H9 (cell line): ENCODE data around the gene OPN1SW. TPM values are rescaled to one million over a fixed set of nuclear protein-coding genes. Genes with fewer than 3 reads are reported as not detected.

Experiments
- DNase-seq: peaks from one replicate; pipeline ENCODE4 v3.0.0-alpha.2; 2017
- H2AFZ ChIP-seq: one replicate; pipeline ENCODE4 v1.6.1; 2013; ENCODE audit warnings: mild to moderate bottlenecking, low read length, control low read depth, moderate library complexity
- H2AK5ac ChIP-seq: 2 replicates; pipeline ENCODE4 v1.6.1; 2013; ENCODE audit warnings: low read length, control low read depth, mixed read lengths; ENCODE audit not compliant: insufficient read length
- H2BK120ac ChIP-seq: one replicate; pipeline ENCODE4 v1.6.1; 2013; ENCODE audit warnings: low read depth, mild to moderate bottlenecking, low read length, control low read depth, inconsistent platforms; ENCODE audit not compliant: poor library complexity, severe bottlenecking
- H2BK12ac ChIP-seq: 2 replicates; pipeline ENCODE4 v1.6.1; 2013; ENCODE audit warnings: low read length, control low read depth, mixed read lengths, low read depth; ENCODE audit not compliant: insufficient read length
- H2BK15ac ChIP-seq: 2 replicates; pipeline ENCODE4 v1.6.1; 2013; ENCODE audit warnings: low read depth, low read length, control low read depth
- H2BK20ac ChIP-seq: one replicate; pipeline ENCODE4 v1.6.1; 2013; ENCODE audit warnings: low read depth, mild to moderate bottlenecking, low read length, control low read depth, inconsistent platforms; ENCODE audit not compliant: poor library complexity, severe bottlenecking
- H2BK5ac ChIP-seq: 2 replicates; pipeline ENCODE4 v1.6.1; 2013; ENCODE audit warnings: low read length, control low read depth, mixed read lengths; ENCODE audit not compliant: insufficient read length
- H3K14ac ChIP-seq: 2 replicates; pipeline ENCODE4 v1.6.1; 2013; ENCODE audit warnings: low read length, control low read depth; ENCODE audit not compliant: insufficient read depth
- H3K18ac ChIP-seq: 2 replicates; pipeline ENCODE4 v1.6.1; 2013; ENCODE audit warnings: low read depth, mild to moderate bottlenecking, mixed read lengths, low read length, control low read depth; ENCODE audit not compliant: insufficient read length
- H3K23ac ChIP-seq: 2 replicates; pipeline ENCODE4 v1.6.1; 2013; ENCODE audit warnings: low read length, control low read depth, mixed read lengths, low read depth; ENCODE audit not compliant: insufficient read length
- H3K23me2 ChIP-seq: 2 replicates; pipeline ENCODE4 v1.6.1; 2013; ENCODE audit warnings: low read depth, mild to moderate bottlenecking, mixed read lengths, low read length, control low read depth; ENCODE audit not compliant: insufficient read length, poor library complexity, severe bottlenecking
- H3K27ac ChIP-seq: 2 replicates; pipeline ENCODE4 v1.5.1; 2013; ENCODE audit warnings: low read length, control low read depth, mixed read lengths, low read depth; ENCODE audit not compliant: insufficient read length
- H3K27me3 ChIP-seq: 2 replicates; pipeline ENCODE4 v1.6.1; 2013; ENCODE audit warnings: low read length, control low read depth, inconsistent platforms; ENCODE audit not compliant: insufficient read depth
- H3K4ac ChIP-seq: 2 replicates; pipeline ENCODE4 v1.6.1; 2013; ENCODE audit warnings: low read depth, mild to moderate bottlenecking, control low read depth, inconsistent platforms, low read length, moderate library complexity
- H3K4me1 ChIP-seq: 2 replicates; pipeline ENCODE4 v1.6.1; 2013; ENCODE audit warnings: low read length, control low read depth, inconsistent platforms; ENCODE audit not compliant: insufficient read depth
- H3K4me2 ChIP-seq: 2 replicates; pipeline ENCODE4 v1.6.1; 2013; ENCODE audit warnings: low read length, control low read depth, mixed read lengths; ENCODE audit not compliant: insufficient read length, insufficient read depth
- H3K56ac ChIP-seq: 2 replicates; pipeline ENCODE4 v1.6.1; 2013; ENCODE audit warnings: low read depth, mild to moderate bottlenecking, mixed read lengths, low read length, control low read depth; ENCODE audit not compliant: insufficient read length
- H3K79me1 ChIP-seq: 2 replicates; pipeline ENCODE4 v1.6.1; 2013; ENCODE audit warnings: low read depth, mild to moderate bottlenecking, moderate library complexity, low read length, control low read depth, inconsistent platforms; ENCODE audit not compliant: insufficient read depth, poor library complexity, severe bottlenecking
- H3K79me2 ChIP-seq: 2 replicates; pipeline ENCODE4 v1.6.1; 2013; ENCODE audit warnings: low read length, control low read depth, inconsistent platforms; ENCODE audit not compliant: insufficient read depth
- H3K9ac ChIP-seq: 2 replicates; pipeline ENCODE4 v1.6.1; 2013; ENCODE audit warnings: low read length, control low read depth, mixed read lengths; ENCODE audit not compliant: insufficient read length; ENCODE audit errors: extremely low read depth
- H3K9me3 ChIP-seq: one replicate; pipeline ENCODE4 v1.6.1; 2013; ENCODE audit warnings: low read depth, low read length, inconsistent platforms; ENCODE audit not compliant: control insufficient read depth
- H3T11ph ChIP-seq: one replicate; pipeline ENCODE4 v1.6.1; 2013; ENCODE audit warnings: mild to moderate bottlenecking, low read length, control low read depth, inconsistent platforms
- H4K20me1 ChIP-seq: one replicate; pipeline ENCODE4 v1.6.1; 2013; ENCODE audit not compliant: control insufficient read depth, insufficient read length, insufficient read depth
- H4K5ac ChIP-seq: 2 replicates; pipeline ENCODE4 v1.6.1; 2013; ENCODE audit warnings: low read depth, mild to moderate bottlenecking, mixed read lengths, low read length, control low read depth; ENCODE audit not compliant: insufficient read length
- H4K8ac ChIP-seq: replicated peaks from 2 replicates; pipeline ENCODE4 v1.6.1; 2013; ENCODE audit warnings: low read length, control low read depth, mixed read lengths, low read depth; ENCODE audit not compliant: insufficient read length
- H4K91ac ChIP-seq: 2 replicates; pipeline ENCODE4 v1.6.1; 2013; ENCODE audit warnings: low read depth, mild to moderate bottlenecking, moderate library complexity, mixed read lengths, low read length, control low read depth; ENCODE audit not compliant: insufficient read length
- H3K27ac Mint-ChIP-seq, 3 experiments: 2 replicates in 2 of 3; 3 replicates in 1 of 3; pipeline ENCODE4 v1.8.0; 2020 to 2021; ENCODE audit warnings: mixed read lengths in 3 of 3, mild to moderate bottlenecking in 1 of 3, moderate library complexity in 1 of 3
- H3K27me3 Mint-ChIP-seq: 2 replicates; pipeline ENCODE4 v1.8.0; 2021; ENCODE audit warnings: low read depth, mild to moderate bottlenecking, moderate library complexity, mixed read lengths
- H3K36me3 Mint-ChIP-seq, 3 experiments: 2 replicates in 2 of 3; 3 replicates in 1 of 3; pipeline ENCODE4 v1.8.0; 2020 to 2021; ENCODE audit warnings: low read depth in 3 of 3, mixed read lengths in 3 of 3; ENCODE audit not compliant: insufficient read depth in 1 of 3
- H3K4me1 Mint-ChIP-seq, 2 experiments: 2 replicates each; pipeline ENCODE4 v1.8.0; 2020; ENCODE audit warnings: mixed read lengths in 2 of 2
- H3K4me3 Mint-ChIP-seq, 2 experiments: 2 replicates in 1 of 2; 3 replicates in 1 of 2; pipeline ENCODE4 v1.8.0; 2020 to 2021; ENCODE audit warnings: mild to moderate bottlenecking in 2 of 2, mixed read lengths in 2 of 2, moderate library complexity in 1 of 2
- H3K9me3 Mint-ChIP-seq, 2 experiments: 2 replicates in 1 of 2; 3 replicates in 1 of 2; pipeline ENCODE4 v1.8.0; 2020; ENCODE audit warnings: mild to moderate bottlenecking in 2 of 2, mixed read lengths in 2 of 2, moderate library complexity in 1 of 2
- CTCF ChIP-seq: fragments of 200-600 bp; sonication (generic); conservative IDR thresholded peaks from 3 replicates; pipeline ENCODE4 v1.8.0; 2021; ENCODE audit warnings: antibody characterized with exemption, mild to moderate bottlenecking
- WGBS: extraction: QIAGEN DNeasy Blood & Tissue Kit; methylation state at CpG from one replicate; pipeline ENCODE4 v1.1.7; 2013; ENCODE audit warnings: missing lambda C conversion rate, low lambda C conversion rate, mixed read lengths; ENCODE audit not compliant: insufficient read length; ENCODE audit errors: extremely low coverage; 5-methylcytosine and 5-hydroxymethylcytosine counted together
- total RNA-seq: library from RNA; stranded (reverse); gene quantifications from 2 replicates; pipeline ENCODE4 v1.2.1, GENCODE V29; 2021

OPN1SW gene
- total RNA-seq, 1 experiment from 2014 or later, result not detected

GRCh38 chr7:128805225-128805624, 29.6 kb upstream of the OPN1SW start:
- Mint-ChIP-seq H3K27me3 (no peaks in the 10 kb centered on the region), H3K4me3 (no peak overlapping the region), H3K4me1 (peaks cover 9 to 11% of the 10 kb centered on the region in 2 experiments), H3K9me3 (no peaks in the 10 kb centered on the region), H3K36me3 (peaks cover 24 to 66% (median 56%) of the 10 kb centered on the region in 3 experiments; a peak in 6 of 7 replicates), H3K27ac (no peak overlapping the region)
- Histone ChIP-seq H3K9me3 (no peaks in the 10 kb centered on the region), H3K56ac (no peak overlapping the region), H3T11ph (no peak overlapping the region), H2AK5ac (no peak overlapping the region), H2BK5ac (no peak overlapping the region), H4K91ac (no peak overlapping the region), H4K20me1 (no peaks in the 10 kb centered on the region), H3K4me1 (no peaks in the 10 kb centered on the region), H3K18ac (no peak overlapping the region), H3K23me2 (no peaks in the 10 kb centered on the region), H3K27me3 (no peaks in the 10 kb centered on the region), H2BK20ac (no peak overlapping the region), H2AFZ (no peak overlapping the region), H2BK120ac (no peak overlapping the region), H2BK15ac (no peak overlapping the region), H3K9ac (no peak overlapping the region), H4K5ac (no peak overlapping the region), H4K8ac (no peak overlapping the region), H3K23ac (no peak overlapping the region), H3K4ac (no peak overlapping the region), H3K14ac (no peak overlapping the region), H3K79me2 (no peaks in the 10 kb centered on the region), H3K79me1 (no peaks in the 10 kb centered on the region), H2BK12ac (no peak overlapping the region), H3K4me2 (no peak overlapping the region), H3K27ac (no peak overlapping the region)
- DNase-seq, result no peak
- TF ChIP-seq CTCF, result no peak
- WGBS, result no CpG with 5 or more reads among the region's 5 CpGs
